ENCODE data around the gene ASB18.

DNA sequence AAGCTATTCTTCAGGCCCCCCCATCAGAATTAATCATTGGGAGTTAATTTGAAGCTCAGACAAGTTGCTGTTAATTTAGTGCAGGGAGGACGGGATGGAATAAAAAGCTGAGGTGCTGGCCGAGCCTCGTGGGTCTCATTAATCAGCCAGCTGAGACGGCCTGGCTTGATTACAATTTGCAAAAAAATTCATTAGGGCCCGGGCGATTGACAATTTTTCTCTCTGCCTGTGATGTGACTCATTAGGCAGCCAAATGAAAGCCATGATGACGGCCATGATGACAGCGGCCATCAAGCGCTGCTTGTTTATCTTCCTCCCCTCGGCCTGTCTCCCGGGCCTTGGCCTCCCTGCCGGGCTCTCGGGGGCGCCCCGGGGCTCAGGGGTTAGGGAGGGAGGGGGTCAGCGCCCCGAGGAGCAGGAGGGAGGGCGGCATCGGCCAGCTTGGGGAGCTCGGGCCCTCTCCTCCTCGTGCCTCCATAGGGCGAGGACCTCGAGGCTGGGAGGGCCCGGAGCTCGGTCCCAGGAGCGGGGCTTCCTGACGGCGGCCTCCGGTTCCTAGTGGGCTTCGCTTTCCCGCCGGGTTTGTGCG, 101.2 kb downstream of the ASB18 start:
- TF ChIP-seq, protein P1, sequence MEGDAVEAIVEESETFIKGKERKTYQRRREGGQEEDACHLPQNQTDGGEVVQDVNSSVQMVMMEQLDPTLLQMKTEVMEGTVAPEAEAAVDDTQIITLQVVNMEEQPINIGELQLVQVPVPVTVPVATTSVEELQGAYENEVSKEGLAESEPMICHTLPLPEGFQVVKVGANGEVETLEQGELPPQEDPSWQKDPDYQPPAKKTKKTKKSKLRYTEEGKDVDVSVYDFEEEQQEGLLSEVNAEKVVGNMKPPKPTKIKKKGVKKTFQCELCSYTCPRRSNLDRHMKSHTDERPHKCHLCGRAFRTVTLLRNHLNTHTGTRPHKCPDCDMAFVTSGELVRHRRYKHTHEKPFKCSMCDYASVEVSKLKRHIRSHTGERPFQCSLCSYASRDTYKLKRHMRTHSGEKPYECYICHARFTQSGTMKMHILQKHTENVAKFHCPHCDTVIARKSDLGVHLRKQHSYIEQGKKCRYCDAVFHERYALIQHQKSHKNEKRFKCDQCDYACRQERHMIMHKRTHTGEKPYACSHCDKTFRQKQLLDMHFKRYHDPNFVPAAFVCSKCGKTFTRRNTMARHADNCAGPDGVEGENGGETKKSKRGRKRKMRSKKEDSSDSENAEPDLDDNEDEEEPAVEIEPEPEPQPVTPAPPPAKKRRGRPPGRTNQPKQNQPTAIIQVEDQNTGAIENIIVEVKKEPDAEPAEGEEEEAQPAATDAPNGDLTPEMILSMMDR (IDR thresholded peaks at IDR 0.05 in 8 of 11, conservative IDR thresholded peaks at IDR 0.05 in 3 of 11): no peak
- TF ChIP-seq POLR2A (IDR thresholded peaks at IDR 0.05) (no peak), POLR2AphosphoS5 (IDR thresholded peaks at IDR 0.05) (no peak)
